Testis (tissue), 3 donors: Measurements from ENCODE around the gene SLC3A2. TPM values are rescaled to one million over a fixed set of nuclear protein-coding genes. Genes with fewer than 3 reads are reported as not detected.

Source experiments
- DNase-seq: peaks from one replicate; pipeline ENCODE4 v3.0.0-alpha.2; 2019
- H3K27ac ChIP-seq, 2 donors: fragments of 200-600 bp; sonication (generic); one replicate each; pipeline ENCODE4 v1.5.1; 2019
- H3K27me3 ChIP-seq: fragments of 200-600 bp; sonication (generic); one replicate; pipeline ENCODE4 v1.5.1; 2019
- H3K36me3 ChIP-seq: fragments of 200-600 bp; sonication (generic); one replicate; pipeline ENCODE4 v1.5.1; 2017; ENCODE audit warnings: low read depth; ENCODE audit errors: missing control alignments
- H3K4me1 ChIP-seq: fragments of 200-600 bp; sonication (generic); one replicate; pipeline ENCODE4 v1.5.1; 2019
- H3K4me3 ChIP-seq, 2 donors: fragments of 200-600 bp; sonication (generic); one replicate each; pipeline ENCODE4 v1.5.1; 2017 to 2019
- H3K9me3 ChIP-seq: fragments of 200-600 bp; sonication (generic); one replicate; pipeline ENCODE4 v1.5.1; 2017
- POLR2A ChIP-seq: fragments of 450-650 bp; IDR thresholded peaks from one replicate; pipeline ENCODE4 v1.6.1; 2017; ENCODE audit warnings: antibody characterized with exemption, mild to moderate bottlenecking, moderate library complexity
- WGBS, 2 donors: methylation state at CpG; one replicate each; pipeline ENCODE4 v1.1.5; 2018; 5-methylcytosine and 5-hydroxymethylcytosine counted together
- intact Hi-C: fragments of 100-400 bp; cut with DNase I; formaldehyde crosslinking; loops from one replicate; pipeline ENCODE4 v1.15.1; 2023; ENCODE audit warnings: low total_unique reads
- polyA plus RNA-seq: library from polyadenylated mRNA; stranded (reverse); fragments of 350-450 nt; fragmentation: Illumina TruSeq; extraction: RNeasy Lipid Tissue Mini Kit (QIAGEN cat#74804); gene quantifications from one replicate; pipeline ENCODE4 v1.2.3, GENCODE V29; 2014; ENCODE audit warnings: low read depth, low replicate concordance; ENCODE audit not compliant: insufficient read depth
- total RNA-seq, 2 donors: library from RNA; depleted of rRNA; stranded (reverse); fragments of >200 nt; gene quantifications; one replicate each; pipeline ENCODE4 v1.2.3, GENCODE V29; 2016
- TF ChIP-seq, protein P1 (sequence below), 3 experiments: fragments of 450-650 bp in 2 of 3; fragments of 200-600 bp in 1 of 3; sonication (generic) in 1 of 3; IDR thresholded peaks; one replicate each; pipeline ENCODE4 v1.5.1; 2016 to 2019; ENCODE audit warnings: antibody characterized with exemption in 3 of 3, mild to moderate bottlenecking in 2 of 3, moderate library complexity in 1 of 3

The SLC3A2 gene
- total and polyA plus RNA-seq, 3 donors from 2014 or later: 166 to 271 (median 227) TPM

- Histone ChIP-seq H3K36me3 (no peaks in the 10 kb centered on the region), H3K4me1 (peaks cover 22% of the 10 kb centered on the region), H3K27ac (no peak overlapping the region), H3K9me3 (no peaks in the 10 kb centered on the region), H3K4me3 (peak overlapping the region; percentile 12 to 41), H3K27me3 (no peaks in the 10 kb centered on the region)
- 9 to 34% methylated on average over 15 to 24 of the region's 24 CpGs for WGBS, 2 donors
- TF ChIP-seq POLR2A: no peak
- TF ChIP-seq, protein P1, sequence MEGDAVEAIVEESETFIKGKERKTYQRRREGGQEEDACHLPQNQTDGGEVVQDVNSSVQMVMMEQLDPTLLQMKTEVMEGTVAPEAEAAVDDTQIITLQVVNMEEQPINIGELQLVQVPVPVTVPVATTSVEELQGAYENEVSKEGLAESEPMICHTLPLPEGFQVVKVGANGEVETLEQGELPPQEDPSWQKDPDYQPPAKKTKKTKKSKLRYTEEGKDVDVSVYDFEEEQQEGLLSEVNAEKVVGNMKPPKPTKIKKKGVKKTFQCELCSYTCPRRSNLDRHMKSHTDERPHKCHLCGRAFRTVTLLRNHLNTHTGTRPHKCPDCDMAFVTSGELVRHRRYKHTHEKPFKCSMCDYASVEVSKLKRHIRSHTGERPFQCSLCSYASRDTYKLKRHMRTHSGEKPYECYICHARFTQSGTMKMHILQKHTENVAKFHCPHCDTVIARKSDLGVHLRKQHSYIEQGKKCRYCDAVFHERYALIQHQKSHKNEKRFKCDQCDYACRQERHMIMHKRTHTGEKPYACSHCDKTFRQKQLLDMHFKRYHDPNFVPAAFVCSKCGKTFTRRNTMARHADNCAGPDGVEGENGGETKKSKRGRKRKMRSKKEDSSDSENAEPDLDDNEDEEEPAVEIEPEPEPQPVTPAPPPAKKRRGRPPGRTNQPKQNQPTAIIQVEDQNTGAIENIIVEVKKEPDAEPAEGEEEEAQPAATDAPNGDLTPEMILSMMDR (IDR thresholded peaks at IDR 0.05): no peak
- no peak for DNase-seq
- intact Hi-C loops: no loop called here
Observed at GRCh38 chr11:62922653-62923431, 42.1 kb downstream of the SLC3A2 start.

DNA sequence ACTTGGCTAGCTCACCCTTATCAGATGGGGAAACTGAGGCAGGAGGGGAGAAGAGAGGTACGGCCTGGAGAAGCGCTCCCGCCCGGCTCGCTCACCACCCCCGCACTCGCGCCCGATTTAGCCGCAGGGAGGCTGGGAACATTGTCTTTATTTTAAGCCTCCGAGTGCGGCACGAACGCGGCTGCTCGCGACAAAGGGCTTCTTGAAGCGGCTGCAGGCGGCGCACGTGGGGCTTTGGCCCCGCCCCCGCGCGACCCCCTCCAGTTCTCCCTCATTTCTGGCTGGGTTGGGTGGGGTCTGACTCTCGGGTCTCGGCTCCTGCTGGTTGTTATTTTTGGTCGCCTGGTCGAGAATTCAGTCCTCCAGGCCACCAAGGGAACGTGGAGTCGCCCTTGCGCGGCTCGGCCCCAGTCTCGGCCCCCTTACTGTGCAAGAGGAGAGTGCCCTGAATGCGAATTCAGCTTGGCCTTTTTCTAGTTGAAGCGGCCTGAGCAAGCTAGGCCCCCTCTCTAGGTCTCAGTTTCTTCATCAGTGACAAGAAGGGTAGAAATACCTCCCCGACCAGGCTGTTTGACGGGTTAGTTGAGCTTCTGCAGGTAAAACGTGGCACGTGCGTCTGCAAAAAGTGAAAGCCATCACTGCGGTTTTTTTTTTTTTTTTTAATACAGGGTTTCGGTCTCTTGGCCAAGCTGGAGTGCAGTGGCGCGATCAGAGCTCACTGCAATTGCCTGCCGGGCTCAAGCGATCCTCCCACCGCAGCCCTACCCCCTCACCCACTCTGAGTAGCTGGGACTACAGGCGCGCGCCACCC lies 43.1 kb downstream of the SLC3A2 start:
- TF ChIP-seq POLR2A: no peak
- TF ChIP-seq, protein P1 (IDR thresholded peaks at IDR 0.05): no peak
- WGBS, 2 donors: 3 to 5% methylated on average over 21 to 50 of the region's 52 CpGs
- no peak overlapping the region for H3K27ac ChIP-seq
- no peak for DNase-seq
- H3K27me3 ChIP-seq: no peaks in the 10 kb centered on the region
- no peaks in the 10 kb centered on the region for H3K9me3 ChIP-seq
- intact Hi-C loops: no loop called here
- peak overlapping the region; percentile 12 to 41 for H3K4me3 ChIP-seq
- peaks cover 22% of the 10 kb centered on the region for H3K4me1 ChIP-seq
- H3K36me3 ChIP-seq: no peaks in the 10 kb centered on the region

DNA sequence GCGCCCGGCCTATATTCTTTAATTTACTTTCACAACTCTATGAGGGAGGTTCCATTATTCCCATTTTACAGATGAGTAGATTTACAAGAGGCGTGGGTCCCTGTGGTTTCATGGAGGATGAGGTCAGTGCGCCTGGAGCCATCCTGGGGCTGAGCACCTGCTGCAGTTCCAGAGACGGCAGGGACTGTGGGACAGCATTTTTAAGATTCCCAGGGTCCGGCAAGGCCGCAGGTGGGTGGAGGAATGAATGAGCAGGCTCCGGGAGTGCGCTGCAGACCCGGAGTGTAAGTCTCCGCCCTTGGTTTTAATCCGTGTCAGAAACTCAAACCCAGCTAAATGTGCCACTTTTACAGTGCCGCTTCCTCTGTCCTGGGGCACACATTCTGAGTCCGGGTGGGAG lies 44.6 kb downstream of the SLC3A2 start:
- intact Hi-C loops: no loop called here
- TF ChIP-seq POLR2A: no peak
- TF ChIP-seq, protein P1 (IDR thresholded peaks at IDR 0.05): no peak
- H3K27me3 ChIP-seq: no peaks in the 10 kb centered on the region
- no peak overlapping the region for H3K27ac ChIP-seq
- H3K9me3 ChIP-seq: no peaks in the 10 kb centered on the region
- WGBS, 2 donors: 30 to 40% methylated on average over 14 of the region's 14 CpGs
- no peaks in the 10 kb centered on the region for H3K36me3 ChIP-seq
- H3K4me1 ChIP-seq: peaks cover 22% of the 10 kb centered on the region
- peak overlapping the region; percentile 18 to 40 for H3K4me3 ChIP-seq
- DNase-seq: no peak

- intact Hi-C loops: no loop called here
- no peak for DNase-seq
- TF ChIP-seq, protein P1 (IDR thresholded peaks at IDR 0.05): no peak
- no peak for TF ChIP-seq POLR2A
- Histone ChIP-seq H3K4me3 (peak overlapping the region; percentile 18 to 40), H3K27ac (no peak overlapping the region), H3K4me1 (peaks cover 22% of the 10 kb centered on the region), H3K36me3 (no peaks in the 10 kb centered on the region), H3K27me3 (no peaks in the 10 kb centered on the region), H3K9me3 (no peaks in the 10 kb centered on the region)
- WGBS, 2 donors: 14 to 17% methylated on average over 15 to 57 of the region's 71 CpGs
Observed at GRCh38 chr11:62925745-62926679, 45.3 kb downstream of the SLC3A2 start.
